Measurements from ENCODE around the gene PTX4. TPM values are rescaled to one million over a fixed set of nuclear protein-coding genes. Genes with fewer than 3 reads are reported as not detected.

The PTX4 gene
- total RNA-seq, 2 donors from 2014 or later, result 0.78 TPM; not detected in 1

DNA sequence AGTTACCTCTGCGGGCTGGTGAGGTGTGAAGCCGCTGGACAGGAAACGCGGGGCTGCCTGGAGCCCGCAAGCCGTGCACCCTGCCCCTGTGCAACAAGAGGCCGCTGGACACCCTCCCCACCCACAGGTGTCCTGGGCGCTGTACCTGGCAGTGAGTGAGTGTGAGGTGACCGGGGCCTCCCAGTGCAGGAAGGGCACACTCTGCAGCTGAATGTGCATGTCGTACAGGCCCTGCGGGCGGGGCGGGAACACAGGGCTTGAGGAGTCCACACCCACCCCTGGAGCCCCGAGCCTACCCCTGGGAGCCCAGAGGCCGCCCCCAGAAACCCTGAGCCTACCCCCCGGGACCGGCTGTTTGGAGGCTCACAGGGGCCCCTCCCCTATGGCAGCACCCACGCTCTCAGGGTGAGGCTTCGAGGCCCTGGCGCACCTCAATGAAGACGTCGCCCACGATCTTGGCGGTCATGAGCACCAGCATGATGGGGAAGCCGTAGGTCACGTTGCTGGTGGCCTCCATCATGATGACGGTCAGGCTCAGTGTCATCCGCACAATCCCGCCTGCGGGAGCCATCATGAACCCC is 40.1 kb downstream of the PTX4 start:
- H3K4me1 ChIP-seq (ENCODE audit: control insufficient read depth in 1 of 2, low read depth in 2 of 2), result no peaks in the 10 kb centered on the region
- no peak overlapping the region for H3K27ac ChIP-seq
- H3K4me3 ChIP-seq, result no peak overlapping the region
- H3K27me3 ChIP-seq (replicated peaks; ENCODE audit: insufficient read depth), result no peaks in the 10 kb centered on the region
- ATAC-seq (ENCODE audit: insufficient number of reproducible peaks, low FRiP score, low read depth) (no peak), DNase-seq (ENCODE audit: low spot score) (no peak)
- H3K36me3 ChIP-seq, result peaks cover 45% of the 10 kb centered on the region
- H3K9me3 ChIP-seq, result no peaks in the 10 kb centered on the region
- no peak for TF ChIP-seq CTCF (IDR thresholded peaks at IDR 0.05)

DNA sequence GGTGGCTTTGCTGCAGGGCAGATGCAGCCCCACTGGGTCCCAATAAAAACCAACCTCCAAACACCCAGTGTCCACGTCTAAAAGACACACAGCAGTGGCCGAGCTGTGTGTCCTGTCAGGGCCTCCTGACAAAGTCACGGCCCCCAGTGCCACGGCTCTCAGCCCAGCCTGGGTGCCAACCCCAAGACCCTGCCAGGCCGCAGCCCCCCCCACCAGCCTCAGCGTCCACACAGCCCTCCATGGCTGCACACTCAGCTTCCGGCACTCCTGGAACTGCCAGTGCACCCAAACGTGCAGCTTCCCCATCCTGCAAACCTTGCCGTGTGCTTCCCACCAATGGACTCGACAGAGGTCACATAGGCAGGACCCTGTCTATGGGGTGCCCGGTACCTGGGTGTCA is 40.8 kb downstream of the PTX4 start:
- Histone ChIP-seq H3K27ac (no peak overlapping the region), H3K4me1 (ENCODE audit: control insufficient read depth in 1 of 2, low read depth in 2 of 2) (no peaks in the 10 kb centered on the region), H3K9me3 (no peaks in the 10 kb centered on the region), H3K27me3 (replicated peaks; ENCODE audit: insufficient read depth) (no peaks in the 10 kb centered on the region), H3K4me3 (no peak overlapping the region), H3K36me3 (peaks cover 39% of the 10 kb centered on the region)
- no peak for TF ChIP-seq CTCF (IDR thresholded peaks at IDR 0.05)
- DNase-seq (ENCODE audit: low spot score) (no peak), ATAC-seq (ENCODE audit: insufficient number of reproducible peaks, low FRiP score, low read depth) (no peak)

GRCh38 chr16:1446296-1447080 is 42.3 kb downstream of the PTX4 start:
- ATAC-seq (ENCODE audit: insufficient number of reproducible peaks, low FRiP score, low read depth) (no peak), DNase-seq (ENCODE audit: low spot score) (no peak)
- H3K27me3 ChIP-seq (replicated peaks; ENCODE audit: insufficient read depth), result no peaks in the 10 kb centered on the region
- H3K9me3 ChIP-seq, result no peaks in the 10 kb centered on the region
- H3K27ac ChIP-seq, result no peak overlapping the region
- H3K4me1 ChIP-seq (ENCODE audit: control insufficient read depth in 1 of 2, low read depth in 2 of 2), result no peaks in the 10 kb centered on the region
- no peak for TF ChIP-seq CTCF (IDR thresholded peaks at IDR 0.05)
- H3K4me3 ChIP-seq, result no peak overlapping the region
- H3K36me3 ChIP-seq, result peaks cover 26% of the 10 kb centered on the region

GRCh38 chr16:1445518-1446203 is 43.1 kb downstream of the PTX4 start:
- H3K9me3 ChIP-seq, result no peaks in the 10 kb centered on the region
- no peak overlapping the region for H3K27ac ChIP-seq
- TF ChIP-seq CTCF (IDR thresholded peaks at IDR 0.05), result no peak
- ATAC-seq (ENCODE audit: insufficient number of reproducible peaks, low FRiP score, low read depth), result no peak
- H3K4me3 ChIP-seq, result no peak overlapping the region
- DNase-seq (ENCODE audit: low spot score), result no peak
- H3K36me3 ChIP-seq, result peaks cover 21% of the 10 kb centered on the region
- no peaks in the 10 kb centered on the region for H3K27me3 ChIP-seq (replicated peaks; ENCODE audit: insufficient read depth)
- H3K4me1 ChIP-seq (ENCODE audit: control insufficient read depth in 1 of 2, low read depth in 2 of 2), result no peaks in the 10 kb centered on the region
